B cell (primary cell): ENCODE data around the gene EPHA7. TPM values are rescaled to one million over a fixed set of nuclear protein-coding genes. Genes with fewer than 3 reads are reported as not detected.

Experiments
- ATAC-seq: fragments of 200-7000 bp; cut with Tn5 transposase; one replicate; pipeline ENCODE4 v1.10.0; 2021; ENCODE audit warnings: low read depth, mild to moderate bottlenecking, moderate number of reproducible peaks, moderate library complexity
- CTCF ChIA-PET: fragments of 350-600 bp; sonication (Branson Sonifier 250); formaldehyde crosslinking; loops from one replicate; lab custom pipeline; 2021; ENCODE audit warnings: antibody characterized with exemption, inconsistent platforms; lab: Charles Lee
- POLR2A ChIA-PET: fragments of 350-600 bp; sonication (Branson Sonifier 250); formaldehyde crosslinking; loops from one replicate; lab custom pipeline; 2021; ENCODE audit warnings: antibody characterized with exemption; lab: Charles Lee
- DNase-seq: peaks from one replicate; pipeline ENCODE4 v3.0.0; 2013
- H2AFZ ChIP-seq: 2 replicates; pipeline ENCODE4 v1.6.1; 2012; ENCODE audit warnings: mild to moderate bottlenecking, low read depth, low read length; ENCODE audit not compliant: insufficient read depth, poor library complexity, severe bottlenecking
- H3K27ac ChIP-seq, 2 donors: 1 replicate in 1 of 2; 2 replicates in 1 of 2; pipeline ENCODE4 v1.5.1; 2012 to 2013; ENCODE audit warnings: low read length in 2 of 2, mild to moderate bottlenecking in 2 of 2, moderate library complexity in 1 of 2
- H3K27me3 ChIP-seq, 4 experiments: fragments of 200-600 bp in 1 of 4; sonication (generic) in 1 of 4; replicated peaks in 1 of 4; 1 replicate in 2 of 4; 2 replicates in 2 of 4; pipeline versions ENCODE4 v1.6.1 to v1.7.0; 2013 to 2016; ENCODE audit warnings: low read length in 3 of 4, mild to moderate bottlenecking in 2 of 4, mixed read lengths in 1 of 4, moderate library complexity in 1 of 4; ENCODE audit not compliant: insufficient read depth in 4 of 4, control insufficient read depth in 3 of 4; ENCODE audit errors: control extremely low read depth in 1 of 4
- H3K36me3 ChIP-seq, 2 experiments: replicated peaks in 1 of 2; 1 replicate in 1 of 2; 2 replicates in 1 of 2; pipeline versions ENCODE4 v1.6.1 to v1.7.1; 2013; ENCODE audit warnings: low read length in 1 of 2; ENCODE audit not compliant: insufficient read depth in 2 of 2, control insufficient read depth in 1 of 2; ENCODE audit errors: control extremely low read depth in 1 of 2, extremely low read depth in 1 of 2
- H3K4me1 ChIP-seq, 2 donors: fragments of 200-600 bp in 1 of 2; sonication (generic) in 1 of 2; 1 replicate in 1 of 2; 2 replicates in 1 of 2; pipeline versions ENCODE4 v1.5.1 to v1.6.1; 2013 to 2017; ENCODE audit warnings: low read length in 2 of 2; ENCODE audit not compliant: control insufficient read depth in 2 of 2, insufficient read depth in 2 of 2
- H3K4me2 ChIP-seq: replicated peaks from 2 replicates; pipeline ENCODE3; 2012; ENCODE audit warnings: mild to moderate bottlenecking, low read depth, low read length; ENCODE audit not compliant: poor library complexity, severe bottlenecking
- H3K4me3 ChIP-seq, 5 experiments: fragments of 200-600 bp in 1 of 5; sonication (generic) in 1 of 5; 1 replicate in 3 of 5; 2 replicates in 2 of 5; pipeline versions ENCODE4 v1.5.1 to v1.7.0; 2011 to 2016; ENCODE audit warnings: low read length in 4 of 5, mild to moderate bottlenecking in 4 of 5, low read depth in 2 of 5, control low read depth in 1 of 5, moderate library complexity in 1 of 5; ENCODE audit not compliant: insufficient read depth in 1 of 5; ENCODE audit errors: control extremely low read depth in 1 of 5, extremely low read depth in 1 of 5
- H3K79me2 ChIP-seq: fragments of 200-600 bp; sonication (generic); one replicate; pipeline ENCODE4 v1.6.0; 2016; ENCODE audit warnings: low read length; ENCODE audit not compliant: control insufficient read depth, insufficient read depth
- H3K9ac ChIP-seq: fragments of 200-600 bp; sonication (generic); 2 replicates; pipeline ENCODE4 v1.6.1; 2017; ENCODE audit warnings: mild to moderate bottlenecking, low read length, moderate library complexity
- H3K9me3 ChIP-seq, 3 donors: one replicate each; pipeline versions ENCODE4 v1.6.1 to v1.7.1; 2013; ENCODE audit warnings: low read length in 2 of 3; ENCODE audit not compliant: control insufficient read depth in 2 of 3, insufficient read depth in 1 of 3; ENCODE audit errors: control extremely low read depth in 1 of 3
- H4K20me1 ChIP-seq: 2 replicates; pipeline ENCODE4 v1.6.0; 2012; ENCODE audit warnings: mild to moderate bottlenecking, low read length; ENCODE audit not compliant: insufficient read depth, control insufficient read depth, poor library complexity, severe bottlenecking
- H3K27ac Mint-ChIP-seq: one replicate; pipeline ENCODE4 v1.8.0; 2021; ENCODE audit warnings: mixed read lengths
- H3K27me3 Mint-ChIP-seq: one replicate; pipeline ENCODE4 v1.8.0; 2021; ENCODE audit warnings: mixed read lengths
- H3K4me1 Mint-ChIP-seq: one replicate; pipeline ENCODE4 v1.8.0; 2021; ENCODE audit warnings: mixed read lengths
- H3K4me3 Mint-ChIP-seq: one replicate; pipeline ENCODE4 v1.8.0; 2021; ENCODE audit warnings: mixed read lengths
- H3K9me3 Mint-ChIP-seq: one replicate; pipeline ENCODE4 v1.8.0; 2022; ENCODE audit warnings: mixed read lengths; ENCODE audit not compliant: insufficient read depth
- EZH2 ChIP-seq: IDR thresholded peaks from 2 replicates; pipeline ENCODE4 v1.6.1; 2012; ENCODE audit warnings: borderline replicate concordance, low read depth, mild to moderate bottlenecking, moderate library complexity, low read length; ENCODE audit not compliant: insufficient read depth, poor library complexity, severe bottlenecking
- WGBS: methylation state at CpG from one replicate; pipeline ENCODE4 v1.1.5; 2013; ENCODE audit warnings: missing lambda C conversion rate; ENCODE audit not compliant: insufficient coverage; 5-methylcytosine and 5-hydroxymethylcytosine counted together
- intact Hi-C: fragments of 100-400 bp; cut with micrococcal nuclease; formaldehyde crosslinking; loops from one replicate; pipeline ENCODE4 v1.10.0; 2022
- polyA plus RNA-seq: library from polyadenylated mRNA; depleted of rRNA; stranded (reverse); fragments of >200 nt; gene quantifications from 2 replicates; pipeline ENCODE4 v1.2.3, GENCODE V29; 2012
- total RNA-seq, 2 donors: library from RNA; stranded (reverse); fragments of 120-200 nt in 1 of 2; gene quantifications; 1 replicate in 1 of 2; 2 replicates in 1 of 2; pipeline versions ENCODE4 v1.2.3 to v1.2.4, GENCODE V29; 2013 to 2022
- TF ChIP-seq, protein P1 (sequence below): fragments of 200-600 bp; IDR thresholded peaks from one replicate; pipeline ENCODE4 v1.8.0; 2022; ENCODE audit warnings: antibody characterized with exemption, mild to moderate bottlenecking

Gene EPHA7
- total and polyA plus RNA-seq, 2 donors (not counting 1 experiment from before 2014, with no cell fraction given): not detected

DNA sequence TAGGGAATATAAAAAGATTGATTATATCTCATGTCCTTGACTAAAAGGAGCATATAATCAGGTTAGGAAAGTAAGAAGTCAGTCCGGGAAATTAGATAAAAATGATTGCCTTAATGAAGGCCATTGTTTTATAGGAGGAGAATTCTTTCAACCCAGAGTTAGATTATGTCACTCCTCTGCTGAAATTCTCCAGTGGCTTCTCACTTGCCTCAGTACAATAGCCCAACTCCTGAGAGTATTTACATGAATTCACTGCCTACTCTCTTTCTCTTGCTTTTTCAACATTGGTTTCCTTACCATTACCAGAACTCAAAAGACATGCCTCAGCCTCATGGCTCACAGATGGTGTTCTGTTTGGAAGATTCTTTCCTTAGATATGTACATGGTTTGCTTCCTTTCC is 114.9 kb downstream of the EPHA7 start:
- Histone ChIP-seq H3K4me2 (no peak overlapping the region), H3K4me3 (no peak overlapping the region), H3K9ac (no peak overlapping the region), H3K79me2 (no peaks in the 10 kb centered on the region), H3K27me3 (no peaks in the 10 kb centered on the region), H3K36me3 (no peaks in the 10 kb centered on the region), H3K4me1 (no peaks in the 10 kb centered on the region), H3K9me3 (no peaks in the 10 kb centered on the region), H2AFZ (no peak overlapping the region), H4K20me1 (no peaks in the 10 kb centered on the region), H3K27ac (no peak overlapping the region)
- intact Hi-C loops: no loop called here
- DNase-seq (no peak), ATAC-seq (no peak)
- WGBS: no CpG with 5 or more reads among the region's 1 CpG
- Mint-ChIP-seq H3K9me3 (peaks cover 3% of the 10 kb centered on the region), H3K27me3 (no peaks in the 10 kb centered on the region), H3K4me1 (no peaks in the 10 kb centered on the region), H3K4me3 (no peak overlapping the region), H3K27ac (no peak overlapping the region)
- TF ChIP-seq EZH2: no peak
- TF ChIP-seq, protein P1, sequence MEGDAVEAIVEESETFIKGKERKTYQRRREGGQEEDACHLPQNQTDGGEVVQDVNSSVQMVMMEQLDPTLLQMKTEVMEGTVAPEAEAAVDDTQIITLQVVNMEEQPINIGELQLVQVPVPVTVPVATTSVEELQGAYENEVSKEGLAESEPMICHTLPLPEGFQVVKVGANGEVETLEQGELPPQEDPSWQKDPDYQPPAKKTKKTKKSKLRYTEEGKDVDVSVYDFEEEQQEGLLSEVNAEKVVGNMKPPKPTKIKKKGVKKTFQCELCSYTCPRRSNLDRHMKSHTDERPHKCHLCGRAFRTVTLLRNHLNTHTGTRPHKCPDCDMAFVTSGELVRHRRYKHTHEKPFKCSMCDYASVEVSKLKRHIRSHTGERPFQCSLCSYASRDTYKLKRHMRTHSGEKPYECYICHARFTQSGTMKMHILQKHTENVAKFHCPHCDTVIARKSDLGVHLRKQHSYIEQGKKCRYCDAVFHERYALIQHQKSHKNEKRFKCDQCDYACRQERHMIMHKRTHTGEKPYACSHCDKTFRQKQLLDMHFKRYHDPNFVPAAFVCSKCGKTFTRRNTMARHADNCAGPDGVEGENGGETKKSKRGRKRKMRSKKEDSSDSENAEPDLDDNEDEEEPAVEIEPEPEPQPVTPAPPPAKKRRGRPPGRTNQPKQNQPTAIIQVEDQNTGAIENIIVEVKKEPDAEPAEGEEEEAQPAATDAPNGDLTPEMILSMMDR: no peak
- ChIA-PET CTCF (no interaction called here), POLR2A (no interaction called here)

GRCh38 chr6:93300661-93301060 is 118.7 kb downstream of the EPHA7 start:
- no peak overlapping the region for H2AFZ ChIP-seq
- DNase-seq (no peak), ATAC-seq (no peak)
- Mint-ChIP-seq H3K4me3 (no peak overlapping the region), H3K27ac (no peak overlapping the region), H3K9me3 (peaks cover 5% of the 10 kb centered on the region), H3K4me1 (no peaks in the 10 kb centered on the region), H3K27me3 (no peaks in the 10 kb centered on the region)
- no peak overlapping the region for H3K27ac ChIP-seq
- H3K4me3 ChIP-seq: no peak overlapping the region
- no peak overlapping the region for H3K9ac ChIP-seq
- H3K4me2 ChIP-seq: no peak overlapping the region
- 100% methylated on average over 2 of the region's 3 CpGs for WGBS
- no peak for TF ChIP-seq EZH2
- TF ChIP-seq, protein P1: no peak
- intact Hi-C loops: no loop called here
- H3K4me1 ChIP-seq: no peaks in the 10 kb centered on the region
- H3K9me3 ChIP-seq: no peaks in the 10 kb centered on the region
- no peaks in the 10 kb centered on the region for H3K27me3 ChIP-seq
- ChIA-PET POLR2A (no interaction called here), CTCF (no interaction called here)
- H4K20me1 ChIP-seq: no peaks in the 10 kb centered on the region
- H3K79me2 ChIP-seq: no peaks in the 10 kb centered on the region
- H3K36me3 ChIP-seq: no peaks in the 10 kb centered on the region
